WI38 (cell line): Measurements from ENCODE around the gene DEFB132.

Experiments used
- H3K4me3 ChIP-seq: 2 replicates; pipeline ENCODE4 v1.5.1; 2011; ENCODE audit warnings: low read depth, mild to moderate bottlenecking, control low read depth, low read length
- TF ChIP-seq, protein P1 (sequence below): IDR thresholded peaks from 2 replicates; pipeline ENCODE4 v1.5.1; 2012; ENCODE audit warnings: low read depth, mild to moderate bottlenecking, control low read depth, low read length

Gene DEFB132

GRCh38 chr20:276620-277495, 19.3 kb downstream of the DEFB132 start:
- TF ChIP-seq, protein P1, sequence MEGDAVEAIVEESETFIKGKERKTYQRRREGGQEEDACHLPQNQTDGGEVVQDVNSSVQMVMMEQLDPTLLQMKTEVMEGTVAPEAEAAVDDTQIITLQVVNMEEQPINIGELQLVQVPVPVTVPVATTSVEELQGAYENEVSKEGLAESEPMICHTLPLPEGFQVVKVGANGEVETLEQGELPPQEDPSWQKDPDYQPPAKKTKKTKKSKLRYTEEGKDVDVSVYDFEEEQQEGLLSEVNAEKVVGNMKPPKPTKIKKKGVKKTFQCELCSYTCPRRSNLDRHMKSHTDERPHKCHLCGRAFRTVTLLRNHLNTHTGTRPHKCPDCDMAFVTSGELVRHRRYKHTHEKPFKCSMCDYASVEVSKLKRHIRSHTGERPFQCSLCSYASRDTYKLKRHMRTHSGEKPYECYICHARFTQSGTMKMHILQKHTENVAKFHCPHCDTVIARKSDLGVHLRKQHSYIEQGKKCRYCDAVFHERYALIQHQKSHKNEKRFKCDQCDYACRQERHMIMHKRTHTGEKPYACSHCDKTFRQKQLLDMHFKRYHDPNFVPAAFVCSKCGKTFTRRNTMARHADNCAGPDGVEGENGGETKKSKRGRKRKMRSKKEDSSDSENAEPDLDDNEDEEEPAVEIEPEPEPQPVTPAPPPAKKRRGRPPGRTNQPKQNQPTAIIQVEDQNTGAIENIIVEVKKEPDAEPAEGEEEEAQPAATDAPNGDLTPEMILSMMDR: no peak
- no peak overlapping the region for H3K4me3 ChIP-seq

GRCh38 chr20:277496-277781, 19.9 kb downstream of the DEFB132 start:
- no peak overlapping the region for H3K4me3 ChIP-seq

GRCh38 chr20:278181-278580, 20.7 kb downstream of the DEFB132 start:
- H3K4me3 ChIP-seq: no peak overlapping the region
- TF ChIP-seq, protein P1: no peak

More at GRCh38 chr20:277496-277781, 19.9 kb downstream of the DEFB132 start:
- TF ChIP-seq, protein P1: no peak

GRCh38 chr20:278607-279571, 21.4 kb downstream of the DEFB132 start:
- TF ChIP-seq, protein P1: no peak

DNA sequence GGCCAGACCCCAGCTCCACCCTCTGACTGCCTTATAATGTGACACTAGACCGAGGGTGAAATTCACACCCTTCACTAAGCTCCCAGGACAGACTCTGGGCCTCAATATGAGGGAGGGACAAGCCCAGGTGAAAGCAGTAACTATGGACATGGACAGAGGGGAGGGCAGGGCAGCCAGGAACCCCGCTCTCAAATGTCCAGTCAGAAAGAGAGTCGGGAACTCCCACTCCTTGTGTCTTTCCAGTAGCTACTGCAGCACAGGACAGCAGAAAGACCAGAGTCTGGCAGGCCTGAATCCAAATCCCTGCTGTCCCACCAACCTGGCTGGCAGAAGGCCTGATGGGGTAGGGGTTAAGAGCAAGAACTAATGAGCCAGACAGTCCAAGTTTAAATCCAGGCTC, 26.6 kb downstream of the DEFB132 start:
- H3K4me3 ChIP-seq: no peak overlapping the region
- TF ChIP-seq, protein P1: no peak

More at GRCh38 chr20:278607-279571, 21.4 kb downstream of the DEFB132 start:
- H3K4me3 ChIP-seq: no peak overlapping the region

DNA sequence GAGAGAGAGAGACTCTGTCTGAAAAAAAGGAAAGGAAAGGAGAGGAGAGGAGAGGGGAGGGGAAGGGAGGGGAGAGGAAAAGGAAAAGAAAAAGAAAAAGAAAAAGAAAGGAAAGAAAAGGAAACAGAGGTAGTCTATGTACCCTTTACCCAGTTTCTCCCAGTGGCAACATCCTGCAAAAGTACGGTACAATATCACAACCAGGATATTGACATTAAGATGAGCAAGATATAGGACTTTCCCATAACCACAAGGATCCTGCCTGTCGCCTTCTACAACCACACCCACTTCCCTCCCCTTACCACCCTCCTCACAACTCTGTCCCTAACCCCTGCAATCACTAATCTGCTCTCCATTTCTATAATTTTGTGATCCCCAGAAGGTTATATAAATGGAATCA, 29.0 kb downstream of the DEFB132 start:
- TF ChIP-seq, protein P1: no peak

More for the DNA sequence above, 29.0 kb downstream of the DEFB132 start:
- H3K4me3 ChIP-seq: no peak overlapping the region
